Skin epidermis (tissue), 12 donors: Measurements from ENCODE around the gene PRDM5.

ENCODE experiments used
- H3K27ac ChIP-seq, 21 experiments: fragments of 200-600 bp; sonication (generic) in 11 of 21; one replicate each; pipeline ENCODE4 v1.5.0; 2020; ENCODE audit warnings: mild to moderate bottlenecking in 3 of 21, inconsistent platforms in 2 of 21, moderate library complexity in 2 of 21
- H3K4me3 ChIP-seq, 7 experiments: fragments of 200-600 bp; sonication (generic) in 2 of 7; one replicate each; pipeline ENCODE4 v1.5.0; 2020; ENCODE audit warnings: inconsistent platforms in 2 of 7, mild to moderate bottlenecking in 2 of 7, moderate library complexity in 1 of 7

PRDM5 gene

DNA sequence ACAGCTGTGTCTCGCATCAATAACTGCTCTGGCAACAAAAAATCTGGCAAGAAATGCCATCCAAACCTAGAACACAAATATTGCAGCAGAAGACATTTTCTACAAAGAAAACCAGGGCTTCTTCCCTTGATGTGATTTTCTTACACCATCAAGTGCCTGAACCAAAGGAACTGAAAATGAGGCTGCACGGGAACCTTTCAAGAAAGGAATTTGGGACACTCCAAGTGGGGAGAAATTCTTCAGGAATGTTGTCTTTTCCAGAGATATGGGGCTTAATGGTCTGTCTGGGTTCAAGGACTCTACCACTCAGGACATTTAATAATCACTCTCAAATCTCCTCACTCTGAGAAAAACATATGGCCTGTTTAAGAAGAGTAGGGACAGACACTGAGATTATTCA lies 57.6 kb downstream of the PRDM5 start:
- H3K4me3 ChIP-seq: no peak overlapping the region
- no peak overlapping the region for H3K27ac ChIP-seq

GRCh38 chr4:120862432-120862831 lies 60.1 kb downstream of the PRDM5 start:
- Histone ChIP-seq H3K4me3 (no peak overlapping the region), H3K27ac (no peak overlapping the region)

GRCh38 chr4:120861852-120862251 lies 60.7 kb downstream of the PRDM5 start:
- Histone ChIP-seq H3K27ac (no peak overlapping the region), H3K4me3 (no peak overlapping the region)

DNA sequence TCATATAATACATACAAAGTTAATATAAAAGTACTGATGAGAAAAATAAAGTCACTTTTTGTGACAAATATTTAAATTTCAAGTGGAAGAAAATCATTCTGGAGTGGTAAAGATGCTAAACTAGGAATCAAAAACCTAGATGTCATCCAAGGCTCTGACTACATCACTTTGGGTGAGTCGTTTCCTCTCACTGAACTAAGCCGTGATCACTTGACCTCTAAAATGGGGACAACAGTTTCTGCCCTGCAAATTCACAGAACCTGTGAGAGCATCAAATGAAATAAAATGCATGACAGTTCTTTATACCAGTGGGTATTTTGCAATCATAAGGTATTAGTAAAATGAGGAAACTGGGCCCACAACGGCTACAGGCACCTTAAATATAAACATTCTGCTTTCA lies 63.8 kb downstream of the PRDM5 start:
- Histone ChIP-seq H3K27ac (no peak overlapping the region), H3K4me3 (no peak overlapping the region)

- no peak overlapping the region for H3K27ac ChIP-seq
- no peak overlapping the region for H3K4me3 ChIP-seq
These were observed 65.2 kb downstream of the PRDM5 start for GRCh38 chr4:120857312-120857711.

GRCh38 chr4:120856294-120856693 lies 66.2 kb downstream of the PRDM5 start:
- Histone ChIP-seq H3K4me3 (no peak overlapping the region), H3K27ac (no peak overlapping the region)

DNA sequence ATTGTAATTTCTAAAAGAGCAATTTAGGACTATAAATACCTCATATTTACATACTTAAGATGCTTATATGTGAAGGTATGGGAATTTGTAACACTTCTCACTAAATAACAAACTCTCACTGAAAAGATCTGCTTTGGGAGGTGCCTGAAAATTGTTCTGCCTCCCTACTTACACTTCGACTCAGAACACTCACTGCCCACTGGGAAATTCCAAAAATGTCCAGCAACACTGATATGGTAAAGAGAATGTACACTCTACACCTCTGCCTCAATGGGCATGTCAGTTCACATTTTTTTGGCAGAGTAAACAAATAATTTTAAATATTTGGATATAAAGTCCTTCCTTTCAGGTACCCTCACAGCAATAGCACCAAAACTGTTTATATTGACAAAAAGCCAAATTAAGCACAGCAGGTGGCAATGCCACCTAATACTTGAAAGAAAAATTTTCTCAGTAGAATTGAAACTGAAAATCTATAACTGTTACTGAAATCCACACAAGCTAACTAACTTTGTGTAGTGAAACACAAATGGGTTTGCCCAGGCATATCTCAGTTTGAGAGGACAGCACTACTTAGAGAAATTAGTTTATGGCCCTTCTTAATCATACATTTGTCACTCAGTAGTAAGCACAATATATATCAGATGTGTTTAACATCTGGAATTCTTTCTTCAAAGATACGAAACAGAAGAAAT lies 67.1 kb downstream of the PRDM5 start:
- Histone ChIP-seq H3K4me3 (no peak overlapping the region), H3K27ac (peak overlapping the region in 1 of 21 experiments; percentile 2)

DNA sequence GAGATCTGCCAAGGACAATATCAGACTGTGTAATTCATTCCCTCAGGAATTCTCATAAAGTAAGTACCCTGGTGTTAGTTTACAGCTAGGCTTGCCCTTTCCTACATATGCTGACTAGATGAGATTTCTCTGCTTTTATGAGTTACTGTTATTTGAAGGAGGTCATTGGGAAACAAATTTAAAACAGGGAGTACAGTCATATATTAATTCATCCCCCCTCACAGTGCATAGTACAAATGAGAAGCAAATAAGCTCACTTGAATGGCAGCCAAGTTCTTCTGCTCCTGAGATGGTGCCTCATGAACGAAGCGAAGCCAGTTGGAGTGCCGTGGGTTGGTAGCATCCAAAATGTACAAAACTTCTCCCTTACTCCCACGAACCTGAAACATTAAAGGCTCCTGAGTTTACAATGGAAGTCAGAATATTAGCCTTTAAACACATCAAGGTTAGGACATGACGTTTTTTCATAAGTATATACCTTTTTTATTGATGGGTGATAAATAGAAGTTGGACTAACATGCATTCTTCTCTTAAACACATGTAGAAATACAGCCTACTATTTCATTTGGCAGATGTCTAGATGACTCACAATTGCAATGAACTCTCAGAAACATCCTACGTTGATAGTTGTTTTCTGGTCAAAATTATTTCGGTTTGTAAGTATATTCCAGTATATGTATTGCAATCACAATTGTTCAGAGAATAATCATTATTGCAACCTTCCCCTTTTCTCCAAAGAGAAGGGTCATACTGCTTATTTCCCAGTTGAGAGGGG lies 69.2 kb downstream of the PRDM5 start:
- no peak overlapping the region for H3K4me3 ChIP-seq
- H3K27ac ChIP-seq: peak overlapping the region in 1 of 21 experiments; percentile 36

- Histone ChIP-seq H3K4me3 (no peak overlapping the region), H3K27ac (no peak overlapping the region)
These were observed 72.4 kb downstream of the PRDM5 start for GRCh38 chr4:120850018-120850599.

DNA sequence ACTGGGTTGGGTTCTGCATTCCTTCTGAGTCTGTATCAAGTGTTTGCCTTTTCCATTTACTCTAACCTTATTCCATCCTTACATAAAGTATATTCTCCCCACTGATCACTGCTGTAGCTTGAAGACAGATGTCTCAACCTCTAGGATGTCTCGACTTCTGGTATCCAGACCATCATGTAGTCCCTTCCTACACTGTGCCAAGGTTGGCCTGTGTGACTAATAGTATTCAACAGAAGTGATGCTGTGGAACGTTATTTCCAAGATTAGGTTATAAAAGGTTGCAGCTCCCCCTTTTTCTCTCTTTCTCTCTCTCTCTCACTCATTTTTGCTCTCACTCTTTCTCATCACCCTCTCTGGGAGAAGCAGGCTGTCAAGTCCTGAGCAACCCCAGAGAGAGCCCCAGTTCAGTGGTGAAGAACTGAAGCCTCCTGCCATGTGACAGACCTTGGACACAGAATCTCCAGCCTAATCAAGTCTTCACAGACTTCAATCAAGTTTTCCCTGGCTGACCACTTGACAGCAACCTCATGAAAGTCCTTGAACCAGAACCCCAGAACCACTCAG lies 75.4 kb downstream of the PRDM5 start:
- Histone ChIP-seq H3K27ac (no peak overlapping the region), H3K4me3 (no peak overlapping the region)

DNA sequence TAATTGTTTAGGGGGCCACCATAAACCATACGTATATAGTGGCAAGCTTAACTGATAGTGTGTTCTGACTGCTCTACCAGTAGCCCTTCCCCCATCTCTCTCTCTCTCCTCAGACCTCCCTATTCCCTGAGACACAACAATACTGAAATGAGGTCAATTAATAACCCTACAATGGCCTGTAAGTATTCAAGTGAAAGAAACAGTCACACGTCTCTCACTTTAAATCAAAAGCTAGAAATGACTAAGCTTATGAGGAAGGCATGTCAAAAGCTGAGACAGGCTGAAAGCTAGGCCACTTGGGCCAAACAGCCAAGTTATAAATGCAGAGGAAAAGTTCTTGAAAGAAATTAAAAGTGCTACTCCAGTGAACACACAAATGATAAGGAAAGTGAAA lies 78.0 kb downstream of the PRDM5 start:
- no peak overlapping the region for H3K27ac ChIP-seq

DNA sequence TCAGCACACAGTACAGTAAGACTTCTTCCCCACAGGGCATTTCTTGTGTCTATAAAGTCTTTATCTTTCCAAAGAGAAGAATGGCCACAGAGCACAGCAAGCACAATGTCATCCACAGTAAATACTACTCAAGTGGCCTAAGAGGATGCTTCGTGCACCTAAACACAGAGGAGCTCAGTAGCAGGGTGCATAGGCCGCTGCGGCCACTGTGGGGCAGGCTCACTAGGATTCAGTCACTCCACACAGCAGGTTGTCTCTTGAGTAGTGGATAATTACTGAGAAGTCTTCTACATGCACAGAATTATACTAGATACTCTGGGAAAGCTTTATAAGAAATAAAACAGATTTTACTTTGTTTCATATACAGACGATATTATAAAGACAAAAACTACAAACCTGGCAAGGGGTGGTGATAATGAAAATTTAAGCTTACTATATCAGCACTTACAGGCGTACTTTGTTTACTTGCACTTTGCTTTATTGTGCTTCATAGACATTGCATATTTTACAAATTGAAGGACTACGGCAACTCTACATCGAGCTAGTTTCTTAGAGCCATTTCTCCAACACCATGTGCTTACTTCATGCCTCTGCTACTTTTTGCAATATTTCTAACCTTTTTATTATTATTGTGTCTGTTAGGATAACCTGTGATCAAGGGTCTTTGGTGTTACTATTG lies 78.5 kb downstream of the PRDM5 start:
- Histone ChIP-seq H3K4me3 (no peak overlapping the region), H3K27ac (no peak overlapping the region)

More for the DNA sequence above, 78.0 kb downstream of the PRDM5 start:
- H3K4me3 ChIP-seq: no peak overlapping the region

DNA sequence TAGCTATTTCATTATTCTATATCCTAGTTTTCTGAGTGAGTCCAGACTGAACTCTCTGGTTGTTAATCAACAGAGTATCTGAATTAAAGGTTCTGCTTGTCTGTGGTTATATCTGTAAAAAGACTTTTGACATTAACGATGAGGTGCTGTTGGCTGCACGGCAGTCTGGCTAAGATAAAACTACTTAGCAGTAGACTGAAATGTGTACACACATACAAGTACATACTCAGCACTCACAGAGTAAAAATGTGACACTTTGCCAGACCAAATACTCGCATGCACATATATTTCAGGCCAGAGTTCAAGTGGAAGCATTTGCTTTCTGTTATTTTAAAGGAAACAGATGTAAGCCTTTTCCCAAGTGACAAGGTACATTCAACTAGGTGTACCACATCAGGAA lies 80.5 kb downstream of the PRDM5 start:
- H3K4me3 ChIP-seq: no peak overlapping the region
- no peak overlapping the region for H3K27ac ChIP-seq

DNA sequence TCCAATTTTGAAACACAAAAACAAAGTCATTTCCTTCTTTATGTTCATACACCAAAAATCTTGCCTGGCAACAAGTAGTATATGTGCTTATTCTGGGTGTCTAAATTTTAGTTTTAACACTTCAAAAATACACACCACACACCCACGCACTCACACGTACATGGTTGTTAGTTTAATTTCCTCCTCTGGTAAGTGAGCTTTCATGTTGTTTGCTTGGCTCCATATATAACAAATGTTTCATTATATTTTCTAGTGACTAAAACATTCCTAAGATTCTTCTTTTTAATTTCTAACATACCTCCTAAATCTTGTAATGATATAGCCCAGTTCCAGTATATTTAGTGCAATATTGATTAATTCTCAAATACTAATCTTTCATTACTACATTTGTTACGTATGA lies 80.9 kb downstream of the PRDM5 start:
- no peak overlapping the region for H3K27ac ChIP-seq

DNA sequence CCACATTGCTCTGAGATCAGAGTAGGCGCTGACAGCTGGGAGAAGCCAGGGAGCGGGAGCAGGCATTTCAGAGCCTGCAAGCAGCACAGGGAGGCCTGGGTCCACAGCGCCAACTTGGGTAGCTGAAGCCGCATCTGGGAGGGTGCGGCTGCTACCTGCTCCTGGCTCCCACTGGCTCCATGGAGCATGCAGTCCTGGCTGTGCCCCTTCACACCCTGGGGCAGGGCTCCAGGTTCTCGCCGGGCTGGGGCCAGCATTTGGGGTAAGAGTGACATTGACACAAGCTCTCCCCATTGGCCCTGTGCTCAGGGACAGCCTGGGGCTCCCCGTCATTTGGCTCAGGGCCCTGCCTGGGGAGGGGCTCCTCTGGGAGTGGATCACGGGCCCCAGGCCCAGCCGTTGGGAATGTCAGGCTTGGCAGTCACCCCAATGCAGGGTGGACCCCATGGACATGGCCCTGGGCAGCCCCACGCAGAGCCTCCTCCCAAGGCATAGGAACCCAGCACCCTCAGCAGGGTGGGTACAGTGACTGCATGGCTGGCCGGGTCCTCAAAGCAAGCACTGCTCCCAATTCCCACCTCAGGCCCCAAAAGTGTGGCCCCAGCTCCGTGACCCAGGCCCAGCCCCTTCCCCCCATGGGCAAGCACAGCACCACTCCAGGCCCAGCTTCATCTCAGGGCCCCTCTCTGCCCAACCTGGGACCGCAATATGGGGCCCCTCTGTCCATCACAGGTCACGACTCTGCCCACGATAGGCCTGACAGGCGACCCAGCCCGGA lies 82.4 kb downstream of the PRDM5 start:
- no peak overlapping the region for H3K27ac ChIP-seq
- H3K4me3 ChIP-seq: no peak overlapping the region

More for the DNA sequence above, 80.9 kb downstream of the PRDM5 start:
- H3K4me3 ChIP-seq: no peak overlapping the region

- Histone ChIP-seq H3K27ac (no peak overlapping the region), H3K4me3 (no peak overlapping the region)
These were observed 83.1 kb downstream of the PRDM5 start for GRCh38 chr4:120839334-120839973.

DNA sequence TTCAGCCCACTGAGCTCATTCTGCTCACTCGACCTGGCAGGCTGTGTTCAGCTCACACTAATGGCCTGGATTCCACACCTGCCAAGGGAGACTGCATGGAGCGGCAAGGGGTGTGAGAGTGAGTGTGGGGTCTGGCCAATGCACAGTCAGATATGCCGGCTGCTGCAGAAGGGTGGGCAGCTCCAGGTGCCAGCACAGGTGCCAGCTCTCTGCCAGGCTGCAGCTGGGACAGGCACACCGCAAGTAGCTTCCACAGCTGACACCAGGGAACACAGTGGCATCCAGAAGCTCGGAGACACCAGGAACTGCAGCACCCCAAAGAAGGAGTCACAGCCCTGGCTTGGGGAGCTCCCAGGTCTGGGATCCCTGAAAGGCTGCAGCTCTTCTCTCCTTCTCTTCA lies 83.7 kb downstream of the PRDM5 start:
- no peak overlapping the region for H3K4me3 ChIP-seq
- H3K27ac ChIP-seq: no peak overlapping the region

DNA sequence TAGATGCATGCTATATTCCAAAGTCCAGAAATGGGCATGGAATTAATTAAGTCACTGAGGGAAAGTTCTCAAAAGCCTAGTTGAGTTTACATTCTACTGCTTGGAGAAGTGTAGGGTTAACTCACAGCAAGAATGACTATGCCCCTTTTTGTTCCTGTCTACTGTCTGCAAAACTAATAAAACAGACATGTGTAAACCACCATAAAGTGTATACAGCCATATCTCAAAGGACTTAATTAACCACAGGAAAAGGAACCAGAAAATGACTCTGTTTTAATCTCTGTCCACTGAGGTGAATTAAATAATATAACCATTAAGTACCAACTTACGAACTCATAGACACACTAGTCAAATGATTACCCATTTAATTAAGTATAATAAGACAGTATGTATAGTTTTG lies 84.9 kb downstream of the PRDM5 start:
- H3K27ac ChIP-seq: no peak overlapping the region
- H3K4me3 ChIP-seq: no peak overlapping the region

GRCh38 chr4:120835342-120835741 lies 87.2 kb downstream of the PRDM5 start:
- Histone ChIP-seq H3K4me3 (no peak overlapping the region), H3K27ac (no peak overlapping the region)
